ENCODE data around the gene MMD. TPM values are rescaled to one million over a fixed set of nuclear protein-coding genes. Genes with fewer than 3 reads are reported as not detected.
A peak's percentile ranks its signal among the peaks of the same experiment; 100 is the strongest.

The MMD gene
- total RNA-seq, 1 donor, result 7.5 TPM

DNA sequence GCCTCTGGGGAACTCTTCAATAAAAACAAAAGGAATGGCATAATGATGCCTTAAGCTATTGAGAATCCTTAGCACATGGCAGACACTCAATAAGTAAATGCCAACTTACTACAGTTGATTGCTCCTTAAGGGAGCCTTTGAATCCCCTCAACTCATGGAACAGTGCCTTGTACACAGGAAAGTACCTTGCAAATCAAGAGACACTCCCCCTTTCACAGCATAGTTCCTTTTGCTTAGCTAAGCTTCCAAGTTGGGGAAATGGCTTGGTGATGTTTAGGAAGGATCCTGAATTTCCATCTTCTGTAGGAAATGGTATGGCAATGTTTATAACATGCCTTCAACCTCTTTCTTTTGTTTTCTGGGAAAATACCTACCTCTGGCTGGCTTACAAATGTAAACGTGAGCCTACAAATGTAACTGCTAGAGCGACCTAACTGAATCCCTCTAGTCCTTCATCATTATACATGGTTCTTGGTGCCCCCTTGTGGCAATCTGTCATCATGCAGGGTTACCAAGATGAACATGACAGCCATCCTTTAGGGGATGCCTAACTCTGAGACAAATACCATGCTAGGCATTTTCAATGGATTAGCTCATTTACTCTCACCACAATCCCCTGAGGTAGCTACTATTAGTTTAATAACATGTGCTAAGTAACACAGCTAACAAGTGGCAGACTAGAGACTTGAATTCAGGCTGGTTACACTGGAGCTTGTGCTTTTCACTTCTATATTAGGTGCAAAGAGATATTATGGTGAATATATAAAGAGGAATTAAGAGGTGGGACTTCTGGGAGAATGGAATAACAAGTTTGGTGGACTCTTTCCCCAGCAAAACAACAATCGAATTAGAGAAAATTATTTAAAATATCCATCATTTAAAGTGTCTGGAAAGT is 65.0 kb downstream of the MMD start:
- DNase-seq (ENCODE audit: low read depth in 2 of 3, low spot score in 2 of 3), result peak; percentile 21 to 88 (median 69)

DNA sequence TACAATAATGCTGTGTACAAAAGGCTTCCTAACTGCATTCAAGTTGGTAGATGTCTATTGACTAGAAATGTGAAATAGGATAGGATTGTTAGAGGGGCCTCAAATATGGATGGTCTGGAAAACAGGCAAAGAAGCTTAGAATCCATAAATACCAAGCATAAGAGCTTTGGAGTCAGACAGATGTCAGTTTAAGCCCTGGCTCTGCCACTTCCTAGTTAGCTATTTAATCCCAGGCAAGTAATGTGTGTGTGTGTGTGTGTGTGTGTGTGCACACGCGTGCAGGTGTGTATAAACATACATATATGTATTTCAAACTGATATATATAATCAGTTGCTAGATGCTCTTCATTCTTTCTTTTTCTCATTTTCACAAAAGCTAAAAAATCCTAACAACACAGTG is 66.7 kb downstream of the MMD start:
- DNase-seq (ENCODE audit: low read depth in 2 of 3, low spot score in 2 of 3), result no peak

- DNase-seq (ENCODE audit: low read depth in 2 of 3, low spot score in 2 of 3), result no peak
Measured at GRCh38 chr17:55354010-55354409, 67.6 kb downstream of the MMD start.

DNA sequence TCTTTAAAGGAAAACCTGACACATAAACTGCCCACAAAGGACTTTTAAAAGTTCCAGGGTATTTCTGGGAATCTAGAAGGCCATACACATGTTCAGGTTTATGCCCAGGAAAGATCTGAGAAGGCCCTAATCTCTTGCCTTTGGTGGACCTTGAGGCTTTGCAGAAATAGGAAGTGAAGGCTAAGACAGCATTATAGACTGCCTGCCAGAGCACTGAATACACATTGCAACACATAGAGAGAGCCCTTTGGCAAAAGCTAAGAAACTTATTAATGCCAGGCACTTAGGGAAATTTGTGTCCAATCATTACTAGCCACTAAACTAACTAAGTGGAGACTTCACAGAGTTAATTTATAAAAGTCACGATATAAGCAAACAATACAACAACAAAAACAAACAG is 70.4 kb downstream of the MMD start:
- DNase-seq (ENCODE audit: low read depth in 2 of 3, low spot score in 2 of 3), result no peak

- DNase-seq (ENCODE audit: low read depth in 2 of 3, low spot score in 2 of 3), result no peak
Measured at GRCh38 chr17:55350825-55351205, 70.8 kb downstream of the MMD start.

GRCh38 chr17:55348749-55349354 is 72.8 kb downstream of the MMD start:
- peak; percentile 16 to 75 (median 58) for DNase-seq (ENCODE audit: low read depth in 2 of 3, low spot score in 2 of 3)

GRCh38 chr17:55347341-55347740 is 74.3 kb downstream of the MMD start:
- no peak for DNase-seq (ENCODE audit: low read depth in 2 of 3, low spot score in 2 of 3)

DNA sequence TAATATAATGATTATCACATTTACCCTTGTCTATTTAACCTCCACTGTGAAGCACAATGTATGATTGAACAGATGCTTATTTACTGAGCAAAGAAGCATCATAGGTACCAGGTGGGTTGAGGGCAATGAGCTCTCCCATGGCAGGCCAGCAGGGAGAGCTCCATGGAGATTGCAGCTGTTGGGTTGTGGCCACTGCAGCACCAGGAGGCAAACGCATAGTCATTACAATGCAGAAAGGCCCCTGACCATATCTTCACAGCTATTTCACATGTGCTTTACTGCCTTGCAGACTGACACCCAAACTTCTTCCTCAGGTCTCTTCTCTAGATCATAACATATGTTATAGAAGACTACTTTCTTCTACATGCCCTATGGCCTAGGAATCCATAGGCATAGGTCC is 75.0 kb downstream of the MMD start:
- no peak for DNase-seq (ENCODE audit: low read depth in 2 of 3, low spot score in 2 of 3)

GRCh38 chr17:55345132-55345531 is 76.5 kb downstream of the MMD start:
- DNase-seq (ENCODE audit: low read depth in 2 of 3, low spot score in 2 of 3), result no peak

GRCh38 chr17:55344514-55344997 is 77.1 kb downstream of the MMD start:
- DNase-seq (ENCODE audit: low read depth in 2 of 3, low spot score in 2 of 3), result peak in 1 of 3 donors; percentile 27

DNA sequence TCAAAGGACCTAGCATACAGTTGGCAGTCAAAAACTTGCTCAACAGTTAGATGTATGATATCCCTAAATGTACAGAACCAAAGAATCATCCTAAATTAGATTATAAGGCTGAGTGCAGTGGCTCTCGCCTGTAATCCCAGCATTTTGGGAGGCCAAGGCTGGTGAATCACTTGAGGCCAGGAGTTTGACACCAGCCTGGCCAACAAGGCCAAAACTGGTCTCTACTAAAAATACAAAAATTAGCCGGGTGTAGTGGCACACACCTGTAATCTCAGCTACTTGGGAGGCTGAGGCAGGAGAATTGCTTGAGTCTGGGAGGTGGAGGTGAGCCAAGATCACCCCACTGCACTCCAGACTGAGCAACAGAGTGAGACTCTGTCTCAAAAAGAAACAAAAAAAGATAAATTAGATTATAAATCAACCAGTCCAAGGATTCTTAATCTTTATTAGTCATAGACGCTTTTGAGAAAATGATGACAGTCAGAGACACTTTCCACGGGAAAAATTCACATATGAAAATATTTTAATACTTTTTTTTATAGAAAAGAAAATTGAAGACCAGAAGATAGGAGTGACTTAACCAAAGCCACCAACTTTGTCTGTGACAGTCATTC is 77.6 kb downstream of the MMD start:
- DNase-seq (ENCODE audit: low read depth in 2 of 3, low spot score in 2 of 3), result no peak

DNA sequence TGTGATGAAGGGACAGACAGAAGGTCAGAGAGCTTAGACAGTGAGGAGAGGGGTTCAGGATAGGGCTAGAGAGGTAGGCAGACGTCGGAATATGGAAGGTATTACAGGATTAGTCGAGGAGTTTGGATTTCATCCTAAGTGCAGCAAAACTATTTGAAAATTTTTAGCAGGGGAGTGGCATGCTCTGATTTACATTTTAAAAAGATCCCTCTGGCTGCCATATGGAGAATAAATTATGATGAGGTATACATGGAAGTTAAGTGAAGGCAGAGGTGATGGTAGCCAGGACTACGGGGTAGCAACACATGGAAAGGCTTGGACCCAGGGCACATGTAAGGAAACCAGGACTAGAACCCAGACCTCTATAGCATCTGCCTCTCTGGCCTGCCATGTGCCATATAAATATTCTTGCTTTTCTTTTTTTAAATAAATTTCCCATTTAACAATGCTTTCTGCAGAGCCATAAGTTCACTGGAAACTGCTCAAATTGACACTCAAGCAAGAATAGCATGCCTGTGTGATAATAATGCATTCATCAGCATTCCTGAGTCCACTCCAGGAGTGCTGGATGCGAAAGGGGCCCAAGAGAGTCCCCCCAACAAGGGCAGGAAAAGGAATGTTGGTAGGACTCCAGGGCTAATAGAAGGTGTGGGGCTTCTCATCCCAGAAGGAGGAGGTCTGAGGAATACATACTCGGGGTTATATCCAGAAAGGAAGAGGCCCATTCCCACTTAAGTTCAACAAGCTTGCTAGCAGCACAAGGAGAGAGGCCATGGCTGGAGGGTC is 78.6 kb downstream of the MMD start:
- DNase-seq (ENCODE audit: low read depth in 2 of 3, low spot score in 2 of 3), result no peak

Other genes with a start within 250 kb of the MMD start
- gene HLF, start 156.9 kb downstream of the MMD start, total RNA-seq, result 35.5 TPM
- gene SMIM36, start 89.6 kb upstream of the MMD start, total RNA-seq, result under 0.01 TPM

Measured in hematopoietic multipotent progenitor cell (in vitro differentiated cells).